ENCODE data around the gene AXIN2.
A peak's percentile ranks its signal among the peaks of the same experiment; 100 is the strongest.

Gene AXIN2

DNA sequence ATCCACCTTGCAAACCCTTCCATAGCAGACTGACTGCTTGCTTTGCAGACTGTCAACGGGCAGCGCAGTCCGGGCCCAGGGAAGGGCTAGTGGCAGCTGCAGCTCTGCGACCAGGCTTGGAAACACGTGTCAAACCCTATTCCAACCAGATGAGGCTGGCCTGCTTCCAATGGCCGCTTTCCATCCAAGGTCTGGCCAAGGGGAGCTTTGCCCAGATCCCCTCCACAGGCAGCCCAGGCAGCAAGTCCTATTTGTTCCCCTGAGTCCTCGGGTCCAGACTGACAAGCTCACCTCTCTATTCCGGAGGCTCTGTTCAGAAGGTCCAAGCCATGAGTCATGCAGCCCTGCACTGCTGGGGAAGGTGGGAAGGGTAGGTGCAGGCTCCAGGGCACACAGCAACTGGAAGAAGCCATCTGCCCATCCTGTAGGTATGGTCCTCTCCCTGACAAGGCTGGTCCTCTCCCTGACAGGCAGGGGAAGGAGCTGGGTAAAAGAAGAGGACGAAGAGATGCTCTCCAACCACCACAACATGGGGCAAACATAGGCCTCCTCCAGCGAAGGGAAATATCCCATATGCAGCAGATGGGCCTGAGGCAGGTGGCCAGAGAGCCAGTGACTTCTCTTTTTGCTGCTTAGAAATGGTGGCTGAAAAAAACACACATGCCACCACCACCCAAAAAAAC lies 22.6 kb upstream of the AXIN2 start:
- DNase-seq = no peak

DNA sequence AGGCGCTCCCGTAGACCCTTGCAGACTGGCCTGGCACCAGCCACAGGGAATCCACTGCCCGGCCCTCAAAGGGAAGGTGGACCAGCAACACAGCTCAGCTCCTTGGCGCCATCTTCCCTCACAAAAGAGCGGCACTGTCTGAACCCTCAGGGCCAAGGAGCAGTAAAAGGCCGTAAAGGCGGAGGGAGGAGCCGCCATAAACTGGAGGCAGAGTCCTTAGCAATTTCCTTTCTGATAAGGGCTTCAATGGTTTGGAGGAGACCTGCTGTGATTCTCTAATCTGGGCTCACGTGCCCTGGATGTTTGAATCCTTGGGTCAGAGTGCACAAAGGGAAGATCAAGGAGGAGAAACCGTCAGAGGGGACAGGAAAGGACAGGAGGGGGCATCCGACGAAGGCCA lies 15.5 kb upstream of the AXIN2 start:
- DNase-seq = no peak

DNA sequence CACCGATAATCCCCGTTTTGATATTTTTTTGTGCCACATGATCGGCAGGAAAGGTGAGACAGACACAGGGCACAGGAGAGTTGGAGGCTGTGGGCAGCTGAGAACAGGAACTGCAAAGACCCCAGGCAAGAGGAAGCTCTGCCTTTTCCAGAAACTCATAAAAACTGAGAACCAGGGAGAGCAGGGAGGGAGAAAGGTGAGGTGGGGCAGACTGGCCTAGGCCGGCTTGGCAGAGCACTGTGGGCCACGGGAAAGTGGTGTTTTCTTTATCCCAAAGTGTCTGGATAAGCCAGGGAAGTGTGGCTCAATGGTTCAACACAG lies 11.8 kb upstream of the AXIN2 start:
- no peak for DNase-seq

DNA sequence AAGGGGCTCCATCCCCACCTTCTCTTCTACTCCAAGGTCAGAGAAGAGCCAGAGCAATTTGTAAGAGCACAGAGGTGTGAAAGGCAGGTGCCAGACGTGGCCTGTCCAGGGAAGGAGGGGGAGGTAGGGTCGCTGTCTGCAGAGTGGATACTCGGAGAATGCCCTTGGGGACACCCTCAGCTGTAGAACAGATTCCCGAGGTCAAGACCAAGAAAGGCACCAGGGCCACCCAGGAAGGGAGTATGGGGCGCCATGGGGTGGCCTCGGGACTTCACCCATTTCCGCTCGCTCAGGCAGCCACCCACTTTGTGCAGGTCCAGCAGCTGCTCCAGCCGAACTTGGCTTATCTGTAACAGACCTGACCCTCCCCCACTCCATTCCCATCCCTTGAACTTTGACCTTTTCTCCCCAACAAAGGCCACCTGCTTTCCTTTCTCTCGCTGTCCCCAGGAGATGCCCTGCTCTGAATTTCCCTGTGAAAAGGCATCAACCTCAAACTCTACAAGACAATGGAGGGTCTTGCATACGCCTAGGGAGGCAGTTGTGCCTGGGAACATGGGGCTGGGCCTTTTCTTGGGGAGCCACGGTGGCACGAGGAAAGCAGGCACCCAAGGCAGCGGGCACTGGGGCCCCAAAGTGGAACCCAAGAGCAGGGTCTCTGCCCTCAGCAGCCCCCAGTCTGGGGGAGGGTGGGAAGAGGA lies 11.3 kb upstream of the AXIN2 start:
- no peak for DNase-seq

DNA sequence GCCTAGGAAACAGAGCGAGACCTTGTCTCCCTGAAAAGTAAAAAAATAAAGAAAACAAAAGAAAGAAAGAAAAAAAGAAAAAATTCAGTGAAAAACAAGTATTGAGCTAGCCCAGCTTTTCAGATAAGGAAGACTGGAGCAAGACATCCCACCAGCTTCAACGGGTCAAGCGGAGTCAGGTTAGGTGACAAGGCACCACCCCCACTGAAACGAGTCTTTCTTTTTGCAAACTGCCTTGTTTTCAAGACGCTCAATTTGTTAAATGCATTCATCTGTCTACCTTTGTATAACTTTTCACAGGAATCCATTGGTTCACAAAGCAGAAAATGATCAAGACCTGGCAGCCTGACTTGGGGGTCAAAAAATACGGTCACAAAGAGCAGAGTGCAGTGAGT lies 10.7 kb upstream of the AXIN2 start:
- no peak for DNase-seq

DNA sequence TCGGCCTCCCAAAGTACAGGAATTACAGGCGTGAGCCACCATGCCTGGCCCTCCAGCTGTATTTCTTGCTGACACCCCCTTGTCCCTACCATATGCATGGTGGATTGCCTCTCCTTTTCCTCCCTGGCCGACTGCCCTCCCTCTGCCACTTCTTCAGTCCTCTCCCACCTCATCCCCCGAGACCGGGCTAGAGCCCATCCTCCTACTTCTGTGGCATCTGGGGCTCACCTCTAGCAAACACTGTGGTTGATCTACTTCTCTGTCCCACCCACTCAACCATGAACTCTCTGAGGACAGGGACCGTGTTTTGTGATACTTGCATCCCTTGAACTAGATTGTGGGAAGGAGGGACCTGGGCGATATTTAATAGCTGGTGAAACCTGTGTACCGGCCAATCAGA lies 7.5 kb upstream of the AXIN2 start:
- no peak for DNase-seq

DNA sequence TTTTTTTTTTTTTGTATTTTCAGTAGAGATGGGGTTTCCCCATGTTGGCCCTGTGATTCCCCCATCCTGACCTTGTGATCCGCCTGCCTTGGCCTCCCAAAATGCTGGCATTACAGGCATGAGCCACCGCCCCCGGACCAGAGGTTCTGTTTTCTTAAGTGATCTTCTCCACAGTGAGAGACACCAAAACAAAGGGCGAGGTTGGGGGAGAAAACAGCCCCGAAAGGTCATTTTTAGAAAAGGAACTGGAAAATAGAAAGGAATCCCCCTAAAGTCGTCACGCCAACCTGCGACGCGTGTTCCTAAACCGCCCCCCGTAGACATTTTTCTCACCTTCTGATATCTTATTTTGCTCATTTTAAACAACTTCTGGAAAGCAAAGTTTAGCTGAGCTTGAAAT lies 6.1 kb upstream of the AXIN2 start:
- no peak for DNase-seq

DNA sequence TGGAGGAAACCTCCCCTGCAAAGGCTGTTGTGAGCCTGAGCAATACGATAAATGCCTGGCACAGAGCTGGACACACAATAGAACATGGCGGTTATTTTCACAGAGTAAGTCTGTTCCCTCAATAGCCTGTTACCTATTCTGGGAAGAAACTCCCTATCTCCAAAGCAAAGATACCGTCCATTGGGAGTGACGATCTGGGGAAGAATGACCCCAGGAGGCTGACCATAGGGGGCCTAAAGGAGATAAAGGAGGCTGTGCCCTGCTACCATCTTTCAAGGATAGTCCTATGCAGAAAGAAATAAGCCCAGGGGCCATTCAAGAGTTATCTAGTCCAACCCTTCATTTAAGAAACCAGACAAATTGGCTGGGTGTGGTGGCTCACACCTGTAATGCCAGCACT lies 4.1 kb upstream of the AXIN2 start:
- no peak for DNase-seq

DNA sequence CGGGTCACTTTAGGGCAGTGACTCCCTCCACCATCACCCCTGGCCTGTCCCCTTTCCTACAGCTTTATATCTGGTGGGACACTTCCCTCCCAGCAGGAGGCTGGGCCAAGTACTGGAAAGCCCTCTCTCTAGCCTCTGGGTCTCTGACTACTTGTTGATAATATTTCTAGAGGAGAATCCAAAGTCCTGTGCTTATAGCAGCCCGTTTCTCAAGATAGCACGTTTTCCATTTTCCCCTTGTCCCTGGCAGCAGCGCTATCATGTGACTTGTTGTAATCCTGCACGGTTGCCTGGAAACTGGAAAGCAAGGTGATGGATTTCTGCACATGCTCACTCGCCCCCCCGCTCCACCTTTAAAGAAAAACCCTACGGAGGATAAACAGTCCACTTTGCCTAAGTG lies 3.3 kb upstream of the AXIN2 start:
- no peak for DNase-seq

DNA sequence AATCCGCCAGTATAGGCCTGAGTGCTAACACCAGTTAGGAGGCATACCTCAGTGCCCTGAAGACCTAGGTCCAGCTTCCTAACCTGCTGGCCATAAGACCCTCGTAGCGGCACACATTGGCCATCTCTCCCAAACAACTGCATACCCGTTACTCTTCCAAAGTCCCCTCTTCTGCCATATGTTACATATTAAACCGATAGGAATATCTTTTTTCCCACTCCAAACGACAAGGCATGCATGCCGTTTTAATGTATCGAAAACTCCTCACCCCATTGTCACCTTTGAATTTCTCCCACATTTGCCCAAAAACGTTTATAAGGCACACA lies 721 bp upstream of the AXIN2 start:
- DNase-seq = no peak

DNA sequence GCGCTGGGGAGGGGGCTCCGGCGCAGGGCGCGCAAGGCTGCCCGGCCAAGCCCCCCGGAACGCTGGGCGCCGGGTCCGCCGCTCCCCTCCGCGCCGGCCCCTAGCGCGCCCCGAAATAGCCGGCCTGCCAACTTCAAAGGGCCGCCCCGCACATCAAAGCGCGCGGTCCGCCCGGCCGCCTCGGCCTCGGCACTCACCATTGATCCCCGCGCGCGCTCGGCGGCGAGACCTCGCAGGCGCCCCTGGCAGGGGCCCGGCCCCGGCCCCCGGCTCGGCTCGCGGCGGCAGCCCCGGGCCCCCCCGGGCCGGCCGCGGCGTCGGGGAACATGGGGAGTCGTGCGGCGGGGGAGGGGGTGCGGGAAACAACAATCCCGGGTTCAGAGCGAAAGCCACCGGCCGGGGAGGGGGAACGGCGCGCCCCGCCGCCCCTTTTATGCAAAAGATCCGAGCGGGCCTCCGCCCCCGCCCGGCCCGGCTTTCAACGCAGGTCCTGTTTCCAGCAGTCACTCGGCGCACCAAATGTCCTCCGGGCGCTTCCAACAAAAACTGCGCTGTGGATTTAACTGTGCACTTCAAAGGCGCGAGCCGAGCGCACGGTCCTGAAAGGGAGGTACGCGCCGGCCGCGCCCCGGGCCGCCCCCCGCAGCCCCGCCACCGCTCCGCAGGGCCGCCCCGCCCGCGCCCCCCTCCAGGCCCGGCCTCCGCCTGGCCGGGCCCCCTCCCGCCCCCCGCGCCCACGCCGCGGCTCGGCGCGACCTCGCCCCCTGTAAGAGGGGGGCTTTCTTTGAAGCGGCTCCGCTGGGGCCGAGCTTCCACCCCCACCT lies 608 bp downstream of the AXIN2 start:
- peak; percentile 87 for DNase-seq

DNA sequence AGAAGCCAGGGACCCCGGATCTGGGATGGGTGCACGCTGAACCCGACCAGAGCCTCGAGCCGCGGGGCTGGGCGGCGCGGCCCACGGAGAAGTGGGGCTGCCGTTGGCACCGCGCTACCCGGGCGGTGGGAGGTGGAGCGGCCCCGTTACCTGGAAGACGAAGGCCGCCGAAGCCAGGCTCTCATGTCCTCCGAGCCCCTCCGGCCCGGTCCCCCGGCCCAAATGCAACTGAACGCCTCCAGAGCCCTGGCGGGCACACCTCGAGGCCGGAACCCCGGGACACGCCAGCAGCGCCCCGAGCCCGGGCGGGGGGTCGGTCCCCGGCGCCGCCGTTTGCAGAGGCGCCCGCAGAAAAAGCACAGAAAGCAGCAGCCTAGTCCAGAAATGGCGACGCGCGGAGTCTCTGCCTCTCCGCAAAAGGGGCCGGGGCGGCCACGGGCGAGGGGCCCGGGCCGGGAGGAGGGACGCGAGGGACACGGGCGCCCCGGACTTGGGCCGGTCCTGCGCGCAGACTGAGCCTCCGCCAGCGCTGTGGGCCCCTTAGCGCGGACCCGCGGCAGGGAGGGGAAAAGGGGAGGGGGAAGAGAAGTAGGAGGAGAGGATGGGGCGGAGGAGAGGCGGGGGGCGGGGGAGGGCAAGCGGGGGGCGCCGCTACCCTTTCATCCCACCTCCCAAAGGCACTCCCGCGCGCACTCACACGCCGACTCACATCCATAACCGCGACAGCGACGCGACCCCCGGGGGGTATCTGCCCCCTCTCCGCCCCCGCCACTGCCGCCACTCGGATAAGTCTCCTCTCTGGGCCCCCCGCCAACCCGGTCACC lies 1.4 kb downstream of the AXIN2 start:
- DNase-seq = peak; percentile 37

DNA sequence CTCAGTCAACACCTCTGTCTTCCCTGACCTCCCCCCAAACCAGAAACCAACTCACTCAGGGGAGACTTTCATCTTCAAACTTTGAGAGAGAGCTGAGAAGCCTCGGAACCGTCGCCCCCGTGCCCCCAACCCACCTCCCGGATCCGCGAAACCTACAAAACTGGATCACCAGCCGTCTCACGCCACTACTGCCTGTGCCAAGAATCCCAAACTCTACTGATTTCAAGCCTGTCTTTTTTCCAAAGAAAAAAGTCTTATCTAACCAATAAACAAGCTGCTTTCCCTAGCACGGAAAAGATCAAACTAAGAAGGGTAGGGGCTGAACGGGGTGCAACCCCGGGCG lies 2.0 kb downstream of the AXIN2 start:
- DNase-seq = no peak

DNA sequence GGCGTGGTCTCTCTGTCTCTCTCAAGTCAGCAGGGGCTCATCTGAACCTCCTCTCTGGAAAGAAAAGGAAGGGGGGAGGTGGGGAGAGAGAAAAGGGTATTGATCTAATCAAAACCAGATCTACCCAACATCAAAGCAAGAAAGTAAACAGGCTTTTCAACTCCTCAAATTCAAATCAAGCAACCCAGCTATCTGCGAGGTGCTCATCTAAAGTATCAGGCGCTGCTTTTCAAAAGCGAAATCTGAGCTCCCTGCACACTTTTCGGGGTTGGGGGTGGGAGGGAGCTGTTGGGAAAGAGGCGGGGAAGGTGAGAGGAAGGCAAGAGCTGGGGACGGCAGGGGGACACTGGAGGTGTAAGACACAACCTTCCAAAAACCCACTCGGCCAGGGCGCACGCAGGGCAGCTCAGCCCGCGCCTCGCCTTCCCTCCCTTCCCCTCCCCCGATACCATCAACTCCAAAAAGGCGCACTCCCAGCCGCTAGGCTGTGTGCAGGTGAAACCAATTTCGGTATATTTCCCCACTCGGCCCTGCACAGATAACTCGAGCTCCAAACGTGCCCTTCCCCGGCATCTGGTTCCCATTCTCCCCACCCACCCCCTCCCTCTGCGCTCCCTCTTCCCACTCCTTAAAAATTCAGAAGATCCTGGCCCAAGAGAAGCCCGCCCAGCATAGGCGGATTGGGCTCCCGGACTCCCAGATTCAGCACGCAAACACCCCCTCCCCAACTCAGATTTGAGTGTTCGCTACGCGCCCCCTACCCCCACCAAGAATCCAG lies 2.6 kb downstream of the AXIN2 start:
- peak; percentile 41 for DNase-seq

DNA sequence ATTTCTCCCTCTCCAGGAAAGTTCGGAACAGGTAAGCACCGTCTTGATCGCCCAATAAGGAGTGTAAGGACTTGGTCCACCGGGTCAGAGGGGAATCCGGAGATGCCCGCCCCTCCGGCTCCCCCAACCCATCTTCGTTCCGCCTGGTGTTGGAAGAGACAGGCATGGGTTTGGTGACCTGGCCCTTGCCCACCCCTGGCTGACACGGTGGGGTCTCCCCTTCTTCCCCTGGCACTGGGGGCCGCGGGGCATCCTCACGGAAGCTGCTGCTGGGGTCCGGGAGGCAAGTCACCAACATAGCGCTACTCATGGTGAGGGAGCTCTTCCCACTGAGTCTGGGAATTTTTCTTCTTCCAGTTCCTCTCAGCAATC lies 3.2 kb downstream of the AXIN2 start:
- DNase-seq = no peak

DNA sequence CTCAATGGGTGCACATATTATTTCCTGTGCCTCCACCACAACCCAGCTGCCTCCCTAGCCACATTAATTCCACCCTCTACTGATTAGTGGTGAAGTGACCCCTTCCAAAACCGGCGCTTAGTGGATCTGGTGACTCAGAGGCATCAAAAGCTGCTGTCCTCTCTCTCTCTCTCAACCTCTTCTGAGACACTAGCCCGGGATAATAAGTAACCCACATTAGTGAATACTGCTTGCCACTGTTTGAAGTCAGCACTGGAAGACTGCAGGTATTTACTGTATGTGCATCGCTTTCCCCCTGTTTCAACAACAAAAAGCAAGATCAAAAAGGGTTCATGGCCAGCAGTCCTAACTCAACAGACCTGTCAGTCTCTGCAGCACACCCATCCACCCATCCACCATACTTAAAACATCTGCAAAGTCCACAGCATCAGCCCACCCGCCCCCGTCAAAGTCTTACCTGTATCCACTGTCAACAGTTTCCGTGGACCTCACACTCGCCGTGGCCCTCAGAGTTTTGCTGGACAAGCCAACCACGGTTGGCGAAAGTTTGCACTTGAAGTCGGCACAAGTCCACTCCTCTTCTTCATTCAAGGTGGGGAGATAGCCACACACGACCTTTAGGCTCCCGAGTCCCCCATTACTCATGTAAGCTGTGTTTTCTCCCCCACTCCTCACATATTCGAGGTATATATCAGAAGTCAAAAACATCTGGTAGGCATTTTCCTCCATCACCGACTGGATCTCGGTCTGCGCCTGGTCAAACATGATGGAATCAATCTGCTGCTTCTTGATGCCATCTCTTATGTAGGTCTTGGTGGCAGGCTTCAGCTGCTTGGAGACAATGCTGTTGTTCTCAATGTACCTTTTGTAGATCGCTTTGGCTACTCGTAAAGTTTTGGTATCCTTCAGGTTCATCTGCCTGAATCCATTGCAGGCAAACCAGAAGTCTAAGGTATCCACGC lies 3.8 kb downstream of the AXIN2 start:
- DNase-seq = peak; percentile 28

DNA sequence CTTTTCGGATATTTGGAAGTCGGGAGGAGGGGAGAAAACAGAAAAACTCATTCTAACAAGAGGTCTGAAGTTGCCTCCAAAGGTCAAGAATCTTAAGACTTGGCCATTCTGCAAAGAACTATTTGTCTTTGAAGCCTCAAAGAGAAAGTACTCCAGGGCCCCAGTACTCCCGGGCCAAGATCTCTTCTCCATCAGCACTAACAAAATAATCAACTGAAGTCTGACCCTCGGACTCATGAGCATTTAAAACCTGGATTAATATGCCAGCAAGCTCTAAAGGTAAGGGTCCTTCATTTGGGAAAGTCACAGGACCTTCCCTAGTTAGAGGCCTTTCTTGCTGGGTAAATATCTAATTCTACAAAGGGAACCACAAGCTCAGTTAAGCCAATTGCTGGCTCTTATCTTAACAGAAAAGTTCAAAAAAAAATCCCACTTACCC lies 4.5 kb downstream of the AXIN2 start:
- no peak for DNase-seq

DNA sequence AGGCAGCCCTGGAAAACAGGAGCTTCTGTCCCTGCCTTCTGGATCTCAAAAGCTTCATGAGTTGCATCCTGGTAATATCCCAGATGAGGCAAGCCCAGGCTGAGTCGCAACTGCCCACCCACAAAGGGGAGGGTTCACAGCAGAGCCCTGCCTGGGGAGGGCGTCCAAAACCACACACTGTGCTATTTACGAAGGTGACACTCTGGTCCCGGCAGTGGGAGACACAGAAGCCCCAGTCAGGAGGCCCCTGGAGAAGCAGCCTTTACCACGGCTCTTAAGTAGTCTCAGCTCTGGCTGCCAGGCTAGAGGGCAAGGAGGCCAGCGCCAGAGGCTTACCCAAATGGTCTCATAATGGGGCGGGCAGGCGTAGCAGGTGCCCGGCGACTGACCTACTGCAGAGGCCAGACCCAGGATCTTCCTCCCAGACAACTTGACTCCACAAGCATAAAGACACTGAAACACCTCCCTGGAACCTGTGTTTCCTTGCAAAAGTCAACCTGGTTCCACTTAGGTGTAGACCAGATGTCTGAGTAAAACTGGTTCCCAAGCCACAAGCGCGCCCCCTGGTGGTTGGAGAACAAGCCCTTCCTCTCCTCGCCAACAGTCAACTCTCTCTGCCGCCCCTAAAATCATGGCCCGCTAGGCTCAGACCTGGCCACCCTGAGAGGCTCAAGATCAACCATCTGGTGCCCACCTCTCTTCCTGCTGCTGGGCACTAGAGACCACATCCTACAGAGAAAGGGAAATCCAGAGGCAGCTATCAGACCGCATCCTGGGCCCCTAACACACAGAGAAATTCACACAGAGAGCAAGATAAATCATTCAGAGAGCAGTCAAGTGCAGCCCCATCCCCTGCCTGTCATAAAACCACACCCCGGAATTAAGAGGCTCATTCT lies 5.2 kb downstream of the AXIN2 start:
- peak; percentile 96 for DNase-seq

DNA sequence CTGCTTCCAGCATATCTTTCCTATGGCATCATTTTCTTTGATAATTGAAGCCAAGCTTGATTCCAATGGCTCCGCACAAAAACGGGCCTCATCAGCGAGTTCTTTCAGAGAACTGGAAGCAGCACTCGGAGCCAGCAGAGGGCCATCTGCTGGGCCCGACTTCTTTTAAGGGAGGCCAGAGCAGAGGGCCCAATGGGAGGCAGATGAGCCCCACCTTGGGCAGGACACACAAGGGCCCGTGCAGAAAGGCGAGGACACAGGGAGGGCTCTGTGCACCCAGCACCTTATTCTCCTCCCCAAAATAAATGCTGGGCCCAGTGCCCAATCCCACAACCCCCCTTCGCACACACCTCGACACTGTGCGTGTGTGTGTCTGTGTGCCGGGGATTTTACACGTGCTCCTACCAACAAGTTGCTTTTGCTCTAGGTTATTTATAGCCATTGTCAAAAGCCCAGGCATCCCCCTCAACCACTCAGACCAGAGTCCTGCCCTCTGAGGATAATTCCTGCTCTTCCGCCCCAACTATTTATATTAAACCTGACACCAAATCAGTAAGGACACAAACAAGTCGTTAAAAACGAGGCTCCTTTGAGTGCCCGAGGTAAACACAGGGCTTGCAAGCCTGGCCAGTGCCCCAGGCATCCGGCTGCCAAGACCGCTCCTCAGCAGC lies 6.8 kb downstream of the AXIN2 start:
- DNase-seq = no peak
